ENCODE data around the gene AGBL4.

DNA sequence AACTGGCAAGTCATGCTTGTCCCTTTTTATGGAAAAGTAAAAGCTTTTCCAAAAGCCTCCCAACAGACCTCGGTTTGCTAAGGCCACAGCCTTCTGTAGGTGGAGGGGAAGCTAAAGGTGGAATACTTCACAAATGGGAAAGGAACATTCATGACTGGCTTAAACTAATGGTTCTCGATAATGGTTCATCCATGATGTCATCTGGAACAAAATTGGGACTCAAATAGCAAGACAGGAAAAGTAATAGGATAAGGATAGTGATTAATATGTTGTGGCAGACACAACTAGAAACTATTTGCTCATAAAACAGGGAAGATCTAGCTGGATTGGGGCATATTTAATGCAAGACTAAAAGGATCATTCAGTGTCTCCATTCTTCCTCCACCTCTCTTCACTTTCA, 1535.0 kb downstream of the AGBL4 start:
- TF ChIP-seq GATA3 (IDR thresholded peaks at IDR 0.05; ENCODE audit: low read depth, low read length) (no peak), GATA2 (IDR thresholded peaks at IDR 0.05; ENCODE audit: low read depth, low read length) (no peak)

Data from SH-SY5Y (cell line).